Panc1 (cell line): ENCODE results near the gene KLK13. TPM values are rescaled to one million over a fixed set of nuclear protein-coding genes. Genes with fewer than 3 reads are reported as not detected.

ENCODE experiments used
- ATAC-seq: fragments of 200-7000 bp; cut with Tn5 transposase; 2 replicates; pipeline ENCODE4 v1.9.1; 2020; ENCODE audit warnings: mild to moderate bottlenecking, moderate library complexity
- BruUV-seq: library from RNA; stranded (reverse); fragments of 400-500 nt; replicated peaks from 2 replicates; lab custom pipeline; 2021; lab: Mats Ljungman, UMichigan
- CTCF ChIA-PET: fragments of 300-600 bp; sonication (Branson Sonifier 250); formaldehyde crosslinking; loops from one replicate; lab custom pipeline; 2022; ENCODE audit warnings: antibody characterized with exemption; lab: Charles Lee
- POLR2A ChIA-PET: fragments of 300-600 bp; sonication (Branson Sonifier 250); formaldehyde crosslinking; loops from one replicate; lab custom pipeline; 2022; ENCODE audit warnings: antibody characterized with exemption; lab: Charles Lee
- DNase-seq: peaks from one replicate; pipeline ENCODE4 v3.0.0-alpha.2; 2010; ENCODE audit warnings: low read depth, low spot score
- H3K27ac ChIP-seq: 2 replicates; pipeline ENCODE4 v1.5.1; 2011; ENCODE audit warnings: mild to moderate bottlenecking, low read length, inconsistent platforms
- H3K27me3 ChIP-seq: fragments of 200-500 bp; sonication (Bioruptor generic); 2 replicates; pipeline ENCODE4 v1.6.0; 2014; ENCODE audit warnings: low read length, inconsistent platforms; ENCODE audit not compliant: control insufficient read depth, insufficient read depth
- H3K36me3 ChIP-seq: fragments of 200-500 bp; sonication (Bioruptor generic); 2 replicates; pipeline ENCODE4 v1.5.1; 2014; ENCODE audit warnings: inconsistent platforms, mild to moderate bottlenecking, low read length, moderate library complexity; ENCODE audit not compliant: control insufficient read depth, insufficient read depth
- H3K4me1 ChIP-seq: 2 replicates; pipeline ENCODE4 v1.5.1; 2011; ENCODE audit warnings: inconsistent platforms, mild to moderate bottlenecking, low read length, moderate library complexity; ENCODE audit not compliant: control insufficient read depth, insufficient read depth
- H3K4me3 ChIP-seq, 2 experiments: 2 replicates each; pipeline ENCODE4 v1.5.1; 2011 to 2012; ENCODE audit warnings: low read depth in 2 of 2, low read length in 2 of 2, mild to moderate bottlenecking in 2 of 2, inconsistent platforms in 1 of 2, moderate library complexity in 1 of 2
- H3K9me3 ChIP-seq: fragments of 200-500 bp; sonication (Bioruptor generic); 2 replicates; pipeline ENCODE4 v1.5.1; 2014; ENCODE audit warnings: low read depth, mild to moderate bottlenecking, inconsistent platforms, low read length, moderate library complexity; ENCODE audit not compliant: control insufficient read depth, insufficient read depth
- POLR2AphosphoS5 ChIP-seq: IDR thresholded peaks from 2 replicates; pipeline ENCODE4 v1.6.1; 2012; ENCODE audit warnings: mild to moderate bottlenecking, low read depth, low read length, moderate library complexity
- SIN3A ChIP-seq: IDR thresholded peaks from 2 replicates; pipeline ENCODE4 v1.6.1; 2012; ENCODE audit warnings: low read depth, mild to moderate bottlenecking, low read length, moderate library complexity, borderline replicate concordance; ENCODE audit not compliant: insufficient read depth
- TCF7L2 ChIP-seq: IDR thresholded peaks from 2 replicates; pipeline ENCODE4 v1.6.1; 2011; ENCODE audit warnings: mild to moderate bottlenecking, low read depth, low read length, inconsistent platforms
- in situ Hi-C: cut with HindIII; loops from 2 replicates; pipeline ENCODE4 v1.10.0; 2016; ENCODE audit warnings: low sequenced_read_pairs, low pct_unique_long_range_greater_than_20kb
- intact Hi-C: fragments of 100-400 bp; cut with micrococcal nuclease; formaldehyde crosslinking; loops from one replicate; pipeline ENCODE4 v1.10.0; 2022; ENCODE audit not compliant: unreplicated experiment
- total RNA-seq: library from RNA; stranded (reverse); gene quantifications from one replicate; pipeline ENCODE4 v1.2.1, GENCODE V29; 2021; ENCODE audit not compliant: unreplicated experiment
- TF ChIP-seq, protein P1 (sequence below): fragments of 450-650 bp; IDR thresholded peaks from 2 replicates; pipeline ENCODE4 v1.5.1; 2017; ENCODE audit warnings: mild to moderate bottlenecking
- TF ChIP-seq, protein P2 (sequence below), 2 experiments: IDR thresholded peaks; 2 replicates each; pipeline ENCODE4 v1.6.1; 2011 to 2012; ENCODE audit warnings: low read depth in 2 of 2, control low read depth in 1 of 2, low read length in 1 of 2, mild to moderate bottlenecking in 1 of 2, moderate library complexity in 1 of 2; ENCODE audit not compliant: insufficient read depth in 1 of 2

Gene KLK13
- total RNA-seq, 1 experiment from 2014 or later, result not detected

DNA sequence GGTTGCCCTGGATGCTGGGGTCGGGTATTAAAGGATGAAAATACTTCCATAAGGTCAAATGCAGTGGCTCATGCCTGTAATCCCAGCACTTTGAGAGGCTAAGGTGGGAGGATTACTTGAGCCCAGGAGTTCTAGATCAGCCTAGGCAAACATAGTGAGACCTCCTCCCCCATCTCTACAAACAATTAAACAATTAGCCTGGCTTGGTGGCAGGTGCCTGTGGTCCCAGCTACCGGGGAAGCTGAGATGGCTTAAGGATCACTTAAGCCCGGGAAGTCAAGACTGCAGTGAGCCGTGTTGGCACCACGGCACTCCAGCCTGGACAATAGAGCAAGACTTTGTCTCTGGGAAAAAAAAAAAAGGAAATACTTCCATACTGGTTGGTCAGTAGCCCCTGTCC lies 40.0 kb downstream of the KLK13 start:
- CTCF ChIA-PET, result no interaction called here
- TF ChIP-seq SIN3A (no peak), TCF7L2 (no peak), POLR2AphosphoS5 (no peak)
- TF ChIP-seq, protein P1, sequence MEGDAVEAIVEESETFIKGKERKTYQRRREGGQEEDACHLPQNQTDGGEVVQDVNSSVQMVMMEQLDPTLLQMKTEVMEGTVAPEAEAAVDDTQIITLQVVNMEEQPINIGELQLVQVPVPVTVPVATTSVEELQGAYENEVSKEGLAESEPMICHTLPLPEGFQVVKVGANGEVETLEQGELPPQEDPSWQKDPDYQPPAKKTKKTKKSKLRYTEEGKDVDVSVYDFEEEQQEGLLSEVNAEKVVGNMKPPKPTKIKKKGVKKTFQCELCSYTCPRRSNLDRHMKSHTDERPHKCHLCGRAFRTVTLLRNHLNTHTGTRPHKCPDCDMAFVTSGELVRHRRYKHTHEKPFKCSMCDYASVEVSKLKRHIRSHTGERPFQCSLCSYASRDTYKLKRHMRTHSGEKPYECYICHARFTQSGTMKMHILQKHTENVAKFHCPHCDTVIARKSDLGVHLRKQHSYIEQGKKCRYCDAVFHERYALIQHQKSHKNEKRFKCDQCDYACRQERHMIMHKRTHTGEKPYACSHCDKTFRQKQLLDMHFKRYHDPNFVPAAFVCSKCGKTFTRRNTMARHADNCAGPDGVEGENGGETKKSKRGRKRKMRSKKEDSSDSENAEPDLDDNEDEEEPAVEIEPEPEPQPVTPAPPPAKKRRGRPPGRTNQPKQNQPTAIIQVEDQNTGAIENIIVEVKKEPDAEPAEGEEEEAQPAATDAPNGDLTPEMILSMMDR, result no peak
- TF ChIP-seq, protein P2, sequence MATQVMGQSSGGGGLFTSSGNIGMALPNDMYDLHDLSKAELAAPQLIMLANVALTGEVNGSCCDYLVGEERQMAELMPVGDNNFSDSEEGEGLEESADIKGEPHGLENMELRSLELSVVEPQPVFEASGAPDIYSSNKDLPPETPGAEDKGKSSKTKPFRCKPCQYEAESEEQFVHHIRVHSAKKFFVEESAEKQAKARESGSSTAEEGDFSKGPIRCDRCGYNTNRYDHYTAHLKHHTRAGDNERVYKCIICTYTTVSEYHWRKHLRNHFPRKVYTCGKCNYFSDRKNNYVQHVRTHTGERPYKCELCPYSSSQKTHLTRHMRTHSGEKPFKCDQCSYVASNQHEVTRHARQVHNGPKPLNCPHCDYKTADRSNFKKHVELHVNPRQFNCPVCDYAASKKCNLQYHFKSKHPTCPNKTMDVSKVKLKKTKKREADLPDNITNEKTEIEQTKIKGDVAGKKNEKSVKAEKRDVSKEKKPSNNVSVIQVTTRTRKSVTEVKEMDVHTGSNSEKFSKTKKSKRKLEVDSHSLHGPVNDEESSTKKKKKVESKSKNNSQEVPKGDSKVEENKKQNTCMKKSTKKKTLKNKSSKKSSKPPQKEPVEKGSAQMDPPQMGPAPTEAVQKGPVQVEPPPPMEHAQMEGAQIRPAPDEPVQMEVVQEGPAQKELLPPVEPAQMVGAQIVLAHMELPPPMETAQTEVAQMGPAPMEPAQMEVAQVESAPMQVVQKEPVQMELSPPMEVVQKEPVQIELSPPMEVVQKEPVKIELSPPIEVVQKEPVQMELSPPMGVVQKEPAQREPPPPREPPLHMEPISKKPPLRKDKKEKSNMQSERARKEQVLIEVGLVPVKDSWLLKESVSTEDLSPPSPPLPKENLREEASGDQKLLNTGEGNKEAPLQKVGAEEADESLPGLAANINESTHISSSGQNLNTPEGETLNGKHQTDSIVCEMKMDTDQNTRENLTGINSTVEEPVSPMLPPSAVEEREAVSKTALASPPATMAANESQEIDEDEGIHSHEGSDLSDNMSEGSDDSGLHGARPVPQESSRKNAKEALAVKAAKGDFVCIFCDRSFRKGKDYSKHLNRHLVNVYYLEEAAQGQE (IDR thresholded peaks at IDR 0.05; ENCODE audit: insufficient read depth in 1 of 2, low read depth in 2 of 2, low read length in 1 of 2), result no peak
- no peak overlapping the region for H3K27ac ChIP-seq
- no peaks in the 10 kb centered on the region for H3K9me3 ChIP-seq
- peaks cover 3% of the 10 kb centered on the region for H3K4me1 ChIP-seq
- H3K4me3 ChIP-seq, result no peak overlapping the region
- no peaks in the 10 kb centered on the region for H3K36me3 ChIP-seq
- no peak for DNase-seq
- no TSS peak for BruUV-seq
- POLR2A ChIA-PET, result no interaction called here
- intact Hi-C loops, result no loop called here
- in situ Hi-C loops, result no loop called here
- no peak for ATAC-seq
- H3K27me3 ChIP-seq, result no peaks in the 10 kb centered on the region

DNA sequence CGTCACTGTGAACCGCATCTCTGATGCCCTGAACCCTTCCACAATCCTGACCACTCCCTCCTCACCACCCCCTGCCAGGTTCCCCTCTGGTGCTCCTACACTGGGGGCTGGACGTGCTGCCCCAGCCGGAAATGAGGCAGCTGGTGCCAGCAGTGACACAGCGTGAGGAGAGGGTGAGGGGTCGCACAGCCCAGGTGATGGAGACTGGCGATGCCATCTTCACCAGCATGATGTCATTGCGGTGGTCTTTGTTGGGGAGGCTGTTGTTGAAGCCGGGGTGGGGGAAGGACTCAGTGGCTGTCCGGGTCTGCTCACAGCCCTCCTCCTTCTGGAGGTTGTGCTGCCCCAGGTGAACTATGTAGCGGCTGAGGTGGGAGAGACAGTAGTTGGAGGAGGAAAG lies 40.9 kb downstream of the KLK13 start:
- Histone ChIP-seq H3K4me1 (peaks cover 3% of the 10 kb centered on the region), H3K27me3 (no peaks in the 10 kb centered on the region), H3K36me3 (no peaks in the 10 kb centered on the region), H3K4me3 (no peak overlapping the region), H3K27ac (no peak overlapping the region), H3K9me3 (no peaks in the 10 kb centered on the region)
- ChIA-PET CTCF (no interaction called here), POLR2A (no interaction called here)
- BruUV-seq, result no TSS peak
- DNase-seq (no peak), ATAC-seq (no peak)
- in situ Hi-C loops (no loop called here), intact Hi-C loops (no loop called here)
- TF ChIP-seq, protein P2 (IDR thresholded peaks at IDR 0.05; ENCODE audit: insufficient read depth in 1 of 2, low read depth in 2 of 2, low read length in 1 of 2), result no peak
- TF ChIP-seq, protein P1, result no peak
- TF ChIP-seq SIN3A, result no peak
- no peak for TF ChIP-seq TCF7L2
- no peak for TF ChIP-seq POLR2AphosphoS5
